Putamen (tissue), 1 donor: ENCODE data around the gene ELAC2.

ENCODE experiments used
- DNase-seq: peaks from one replicate; pipeline ENCODE4 v3.0.0-alpha.2; 2016; ENCODE audit warnings: low spot score

ELAC2 gene

DNA sequence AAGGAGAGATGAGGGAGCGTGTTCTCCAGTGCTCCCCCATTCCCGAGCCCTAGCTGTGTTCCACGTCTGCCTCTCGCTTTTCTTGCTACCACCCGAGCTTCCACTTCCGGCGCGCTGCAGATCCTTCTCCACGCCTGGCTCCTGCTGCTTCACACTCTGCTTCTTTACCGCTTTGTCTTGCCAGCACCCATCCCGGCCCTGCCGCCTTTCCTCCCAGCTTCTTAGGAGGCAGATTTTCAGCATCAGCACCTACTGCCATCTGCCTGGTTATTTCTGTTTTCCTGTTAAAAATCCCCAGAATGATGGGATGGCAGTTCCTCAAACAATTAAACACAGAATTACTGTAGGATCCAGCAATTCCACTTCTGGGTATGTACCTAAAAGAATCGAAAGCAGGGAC, 64.7 kb downstream of the ELAC2 start:
- no peak for DNase-seq

DNA sequence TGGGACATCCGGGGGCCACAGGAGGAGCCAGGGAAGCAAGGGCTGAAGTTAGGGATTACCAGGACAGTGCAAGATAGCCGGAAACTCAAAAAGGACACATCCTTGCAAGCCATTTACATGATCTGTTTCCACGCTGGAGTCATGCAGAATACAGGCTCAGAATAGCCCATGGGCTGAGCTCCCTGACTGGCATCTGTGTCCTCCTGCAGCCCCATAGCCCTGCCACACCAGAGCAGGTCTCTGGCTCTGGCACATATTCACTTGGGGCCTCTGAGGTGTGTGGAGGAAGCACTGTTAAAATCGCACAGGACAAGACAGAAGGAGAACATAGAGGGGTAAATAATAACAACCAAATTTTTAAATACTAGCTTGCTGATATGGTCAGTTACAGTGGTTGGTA, 65.8 kb downstream of the ELAC2 start:
- no peak for DNase-seq

DNA sequence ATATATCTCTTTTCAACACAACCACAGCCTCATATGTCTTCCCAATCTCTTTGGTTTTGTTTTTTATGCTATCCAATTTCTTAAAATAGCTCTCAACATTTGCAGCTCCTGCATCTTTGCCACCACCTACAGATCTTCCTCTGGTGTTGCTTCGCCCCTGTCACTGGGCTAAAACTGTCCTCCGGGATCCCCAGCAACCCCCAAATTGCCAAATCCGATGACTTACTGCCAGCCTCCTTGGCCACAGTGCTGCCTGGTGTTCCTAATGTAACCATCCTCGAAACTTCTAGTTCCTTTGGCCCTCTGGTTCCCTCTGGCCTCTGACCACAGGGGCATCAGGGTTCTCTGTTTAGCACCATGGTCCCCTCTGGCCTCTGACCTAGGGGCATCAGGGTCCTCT, 70.8 kb downstream of the ELAC2 start:
- DNase-seq: no peak
